Activated T-helper 9 cell treated with anti-CD3 and anti-CD28 coated beads, Interleukin-2, amount 50 U/mL, for 16 hours (primary cell): ENCODE data around the gene ADSL.
"Not testable (repeated sequence)": the region's sequence is repeated elsewhere in the genome, so short reads cannot be mapped to it uniquely, and the experiment has no call there.

Experiments used
- DNase-seq: peaks from one replicate; pipeline ENCODE4 v3.0.0-alpha.2; 2020; ENCODE audit warnings: low read depth

Gene ADSL

GRCh38 chr22:40346185-40347118 lies at the start of gene ADSL:
TSS of gene ADSL (plus strand) at chr22:40346500. CDS start at chr22:40346559, 59 bp downstream.
- peak; percentile 82 for DNase-seq

- no peak for DNase-seq
Observed at GRCh38 chr22:40300316-40300715, 46.0 kb upstream of the ADSL start.

GRCh38 chr22:40300884-40301672 lies 45.2 kb upstream of the ADSL start:
- DNase-seq = no peak

GRCh38 chr22:40302149-40302548 lies 44.2 kb upstream of the ADSL start:
- no peak for DNase-seq

- DNase-seq = no peak
Observed at GRCh38 chr22:40305625-40306024, 40.7 kb upstream of the ADSL start.

- DNase-seq = no peak
Observed at GRCh38 chr22:40308999-40309573, 37.2 kb upstream of the ADSL start.

GRCh38 chr22:40309631-40310030 lies 36.7 kb upstream of the ADSL start:
- no peak for DNase-seq

- DNase-seq = no peak
Observed at GRCh38 chr22:40310081-40310767, 36.1 kb upstream of the ADSL start.

- no peak for DNase-seq
Observed at GRCh38 chr22:40310768-40311120, 35.6 kb upstream of the ADSL start.

- DNase-seq = not testable (repeated sequence)
Observed at GRCh38 chr22:40311646-40312045, 34.7 kb upstream of the ADSL start.

- DNase-seq = no peak
Observed at GRCh38 chr22:40312050-40312449, 34.2 kb upstream of the ADSL start.

GRCh38 chr22:40313007-40313406 lies 33.3 kb upstream of the ADSL start:
- DNase-seq = no peak

GRCh38 chr22:40314041-40314440 lies 32.3 kb upstream of the ADSL start:
- DNase-seq = no peak

GRCh38 chr22:40320687-40321086 lies 25.6 kb upstream of the ADSL start:
- no peak for DNase-seq

GRCh38 chr22:40322021-40322420 lies 24.3 kb upstream of the ADSL start:
- DNase-seq = no peak

GRCh38 chr22:40322818-40323447 lies 23.4 kb upstream of the ADSL start:
- no peak for DNase-seq

GRCh38 chr22:40323681-40324171 lies 22.6 kb upstream of the ADSL start:
- DNase-seq = no peak

GRCh38 chr22:40324468-40325305 lies 21.6 kb upstream of the ADSL start:
- DNase-seq = no peak

GRCh38 chr22:40325315-40325714 lies 21.0 kb upstream of the ADSL start:
- peak; percentile 59 for DNase-seq

- DNase-seq = no peak
Observed at GRCh38 chr22:40326905-40327735, 19.2 kb upstream of the ADSL start.
